ENCODE measurements around the gene CERS6.

The CERS6 gene

DNA sequence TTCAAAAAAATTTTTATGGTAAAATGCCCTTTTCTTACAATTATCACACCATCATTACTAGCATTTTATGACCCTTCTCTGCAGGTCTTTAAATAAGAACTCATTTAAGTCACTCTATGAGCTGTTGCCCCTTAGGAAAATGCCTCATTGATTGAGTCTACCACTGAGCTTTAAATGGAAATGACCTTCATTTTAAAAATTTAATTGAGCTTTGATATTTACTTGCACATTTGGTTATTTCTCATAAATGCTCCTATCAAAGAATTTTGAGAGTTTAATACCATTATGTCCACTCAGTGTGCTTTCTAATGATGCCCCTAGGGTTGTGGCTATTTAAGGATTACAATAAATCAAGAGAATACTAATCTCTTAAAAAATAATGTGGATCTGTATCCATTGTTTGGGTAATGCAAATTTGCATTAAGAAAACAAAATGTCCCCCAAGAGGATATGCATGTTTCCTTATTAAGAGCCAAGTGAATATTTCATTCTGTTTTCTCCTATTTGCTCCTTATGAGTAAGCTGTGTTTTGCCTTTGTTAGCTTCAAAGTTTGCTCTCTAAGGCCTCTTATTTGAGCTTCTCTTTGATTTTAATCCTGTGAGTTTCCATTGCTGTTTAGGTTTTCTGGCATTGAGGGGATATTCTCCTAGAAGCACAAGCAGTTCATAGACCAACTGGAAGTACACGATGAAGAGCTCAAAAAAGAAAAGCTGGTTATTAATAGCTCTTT, 69.8 kb downstream of the CERS6 start:
- Histone ChIP-seq H3K4me3 (ENCODE audit: low read depth, low read length) (no peak overlapping the region), H3K9me3 (ENCODE audit: control insufficient read depth, insufficient read depth, low read depth, low read length) (no peaks in the 10 kb centered on the region), H3K27ac (ENCODE audit: extremely low read depth, low read depth, low read length) (no peak overlapping the region), H3K36me3 (ENCODE audit: control insufficient read depth in 2 of 2, insufficient read depth in 1 of 2, low read length in 2 of 2) (no peaks in the 10 kb centered on the region), H3K4me1 (ENCODE audit: control insufficient read depth, insufficient read depth, low read length) (peaks cover 29% of the 10 kb centered on the region)
- ChIA-PET CTCF (interaction anchor here (1.2 kb wide), 1 partner anchor 67 kb away, joined by 3 read pairs; no protein-coding TSS in a partner anchor), POLR2A (no interaction called here)
- no peak for TF ChIP-seq ZBTB17 (tag by site-specific recombination; IDR thresholded peaks at IDR 0.05)
- TF ChIP-seq GFI1B (tag by site-specific recombination; IDR thresholded peaks at IDR 0.05): no peak
- no peak for TF ChIP-seq ZNF658 (tag by site-specific recombination; IDR thresholded peaks at IDR 0.05)

DNA sequence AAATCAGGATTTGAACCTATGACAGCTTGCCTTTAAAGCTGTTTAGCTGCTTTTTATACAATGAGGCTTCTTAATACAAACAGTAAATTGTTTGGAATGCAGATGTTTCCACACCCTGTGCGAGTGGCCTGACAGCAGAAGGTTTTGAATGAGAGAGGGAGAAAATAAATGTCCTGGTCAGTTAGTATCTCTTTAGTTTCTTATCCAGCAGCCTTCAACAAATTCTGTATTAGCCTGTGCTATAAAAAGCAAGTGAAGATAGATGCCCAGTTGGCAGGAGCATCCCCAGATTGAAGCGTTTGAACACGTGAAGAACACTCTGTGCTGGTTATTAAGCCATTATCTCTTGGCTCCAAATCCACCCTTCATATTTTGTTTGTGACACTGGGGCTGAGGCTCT, 70.6 kb downstream of the CERS6 start:
- TF ChIP-seq ZNF501 (tag by site-specific recombination; IDR thresholded peaks at IDR 0.05) (no peak), KLF7 (tag by site-specific recombination; IDR thresholded peaks at IDR 0.05; ENCODE audit: borderline replicate concordance) (no peak), TCF7L2 (IDR thresholded peaks at IDR 0.05; ENCODE audit: borderline replicate concordance, low read depth, low read length) (no peak), SALL2 (tag by site-specific recombination; IDR thresholded peaks at IDR 0.05; ENCODE audit: borderline replicate concordance) (no peak), ZNF791 (tag by site-specific recombination; IDR thresholded peaks at IDR 0.05) (no peak), ZNF558 (tag by site-specific recombination; IDR thresholded peaks at IDR 0.05) (no peak), ZNF391 (tag by site-specific recombination; IDR thresholded peaks at IDR 0.05; ENCODE audit: borderline replicate concordance, low read depth) (no peak), MEIS1 (CRISPR knock-in tag; IDR thresholded peaks at IDR 0.05; ENCODE audit: borderline replicate concordance) (no peak), ZNF214 (tag by site-specific recombination; IDR thresholded peaks at IDR 0.05; ENCODE audit: borderline replicate concordance) (no peak), ZNF311 (tag by site-specific recombination; IDR thresholded peaks at IDR 0.05; ENCODE audit: borderline replicate concordance) (no peak)
- TF ChIP-seq, protein P1, sequence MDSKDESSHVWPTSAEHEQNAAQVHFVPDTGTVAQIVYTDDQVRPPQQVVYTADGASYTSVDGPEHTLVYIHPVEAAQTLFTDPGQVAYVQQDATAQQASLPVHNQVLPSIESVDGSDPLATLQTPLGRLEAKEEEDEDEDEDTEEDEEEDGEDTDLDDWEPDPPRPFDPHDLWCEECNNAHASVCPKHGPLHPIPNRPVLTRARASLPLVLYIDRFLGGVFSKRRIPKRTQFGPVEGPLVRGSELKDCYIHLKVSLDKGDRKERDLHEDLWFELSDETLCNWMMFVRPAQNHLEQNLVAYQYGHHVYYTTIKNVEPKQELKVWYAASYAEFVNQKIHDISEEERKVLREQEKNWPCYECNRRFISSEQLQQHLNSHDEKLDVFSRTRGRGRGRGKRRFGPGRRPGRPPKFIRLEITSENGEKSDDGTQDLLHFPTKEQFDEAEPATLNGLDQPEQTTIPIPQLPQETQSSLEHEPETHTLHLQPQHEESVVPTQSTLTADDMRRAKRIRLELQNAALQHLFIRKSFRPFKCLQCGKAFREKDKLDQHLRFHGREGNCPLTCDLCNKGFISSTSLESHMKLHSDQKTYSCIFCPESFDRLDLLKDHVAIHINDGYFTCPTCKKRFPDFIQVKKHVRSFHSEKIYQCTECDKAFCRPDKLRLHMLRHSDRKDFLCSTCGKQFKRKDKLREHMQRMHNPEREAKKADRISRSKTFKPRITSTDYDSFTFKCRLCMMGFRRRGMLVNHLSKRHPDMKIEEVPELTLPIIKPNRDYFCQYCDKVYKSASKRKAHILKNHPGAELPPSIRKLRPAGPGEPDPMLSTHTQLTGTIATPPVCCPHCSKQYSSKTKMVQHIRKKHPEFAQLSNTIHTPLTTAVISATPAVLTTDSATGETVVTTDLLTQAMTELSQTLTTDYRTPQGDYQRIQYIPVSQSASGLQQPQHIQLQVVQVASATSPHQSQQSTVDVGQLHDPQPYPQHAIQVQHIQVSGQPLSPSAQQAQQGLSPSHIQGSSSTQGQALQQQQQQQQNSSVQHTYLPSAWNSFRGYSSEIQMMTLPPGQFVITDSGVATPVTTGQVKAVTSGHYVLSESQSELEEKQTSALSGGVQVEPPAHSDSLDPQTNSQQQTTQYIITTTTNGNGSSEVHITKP (tag by site-specific recombination; IDR thresholded peaks at IDR 0.05): no peak
- Histone ChIP-seq H3K4me3 (ENCODE audit: low read depth, low read length) (no peak overlapping the region), H3K4me1 (ENCODE audit: control insufficient read depth, insufficient read depth, low read length) (peaks cover 27% of the 10 kb centered on the region), H3K27ac (ENCODE audit: extremely low read depth, low read depth, low read length) (no peak overlapping the region), H3K36me3 (ENCODE audit: control insufficient read depth in 2 of 2, insufficient read depth in 1 of 2, low read length in 2 of 2) (no peaks in the 10 kb centered on the region), H3K9me3 (ENCODE audit: control insufficient read depth, insufficient read depth, low read depth, low read length) (no peaks in the 10 kb centered on the region)
- ChIA-PET CTCF (interaction anchor here (1.2 kb wide), 1 partner anchor 66 kb away, joined by 3 read pairs; no protein-coding TSS in a partner anchor), POLR2A (no interaction called here)

DNA sequence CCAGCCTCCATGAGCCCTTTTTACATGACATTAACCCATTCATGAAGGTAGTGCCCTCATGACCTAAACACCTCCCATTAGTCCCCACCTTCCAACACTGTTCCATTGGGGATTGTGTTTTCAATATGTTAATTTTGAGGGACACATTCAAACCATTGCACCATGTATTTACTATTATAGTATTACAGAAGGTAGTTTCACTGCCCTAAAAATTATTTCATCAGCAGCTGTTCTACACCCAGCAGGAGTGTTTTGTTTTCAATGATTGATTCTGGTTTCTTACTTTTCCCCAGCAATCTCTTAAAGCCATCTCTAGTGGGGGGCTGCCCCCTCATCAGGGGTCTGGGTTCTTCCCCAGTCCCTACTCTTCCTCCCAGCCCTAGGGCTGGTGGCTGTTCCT, 71.9 kb downstream of the CERS6 start:
- no peaks in the 10 kb centered on the region for H3K36me3 ChIP-seq (ENCODE audit: control insufficient read depth in 2 of 2, insufficient read depth in 1 of 2, low read length in 2 of 2)
- H3K9me3 ChIP-seq (ENCODE audit: control insufficient read depth, insufficient read depth, low read depth, low read length): no peaks in the 10 kb centered on the region
- ChIA-PET CTCF (no interaction called here), POLR2A (no interaction called here)
- H3K4me3 ChIP-seq (ENCODE audit: low read depth, low read length): no peak overlapping the region
- H3K27ac ChIP-seq (ENCODE audit: extremely low read depth, low read depth, low read length): no peak overlapping the region
- H3K4me1 ChIP-seq (ENCODE audit: control insufficient read depth, insufficient read depth, low read length): peaks cover 23% of the 10 kb centered on the region
- TF ChIP-seq ZNF610 (tag by site-specific recombination; IDR thresholded peaks at IDR 0.05; ENCODE audit: borderline replicate concordance): no peak
- no peak for TF ChIP-seq ZNF660 (tag by site-specific recombination; IDR thresholded peaks at IDR 0.05)
- no peak for TF ChIP-seq RBAK (tag by site-specific recombination; IDR thresholded peaks at IDR 0.05)
- TF ChIP-seq ZFP37 (tag by site-specific recombination; IDR thresholded peaks at IDR 0.05): no peak
- no peak for TF ChIP-seq ZNF157 (tag by site-specific recombination; IDR thresholded peaks at IDR 0.05)
- TF ChIP-seq ZNF133 (tag by site-specific recombination; IDR thresholded peaks at IDR 0.05): no peak
- no peak for TF ChIP-seq ZFP41 (tag by site-specific recombination; IDR thresholded peaks at IDR 0.05; ENCODE audit: borderline replicate concordance)
- no peak for TF ChIP-seq ZNF544 (tag by site-specific recombination; IDR thresholded peaks at IDR 0.05)
- no peak for TF ChIP-seq ZNF596 (tag by site-specific recombination; IDR thresholded peaks at IDR 0.05)
- TF ChIP-seq ZBTB7A (tag by site-specific recombination; IDR thresholded peaks at IDR 0.05; ENCODE audit: low read depth): no peak
- no peak for TF ChIP-seq ZBTB20 (tag by site-specific recombination; IDR thresholded peaks at IDR 0.05)
- TF ChIP-seq, protein P2, sequence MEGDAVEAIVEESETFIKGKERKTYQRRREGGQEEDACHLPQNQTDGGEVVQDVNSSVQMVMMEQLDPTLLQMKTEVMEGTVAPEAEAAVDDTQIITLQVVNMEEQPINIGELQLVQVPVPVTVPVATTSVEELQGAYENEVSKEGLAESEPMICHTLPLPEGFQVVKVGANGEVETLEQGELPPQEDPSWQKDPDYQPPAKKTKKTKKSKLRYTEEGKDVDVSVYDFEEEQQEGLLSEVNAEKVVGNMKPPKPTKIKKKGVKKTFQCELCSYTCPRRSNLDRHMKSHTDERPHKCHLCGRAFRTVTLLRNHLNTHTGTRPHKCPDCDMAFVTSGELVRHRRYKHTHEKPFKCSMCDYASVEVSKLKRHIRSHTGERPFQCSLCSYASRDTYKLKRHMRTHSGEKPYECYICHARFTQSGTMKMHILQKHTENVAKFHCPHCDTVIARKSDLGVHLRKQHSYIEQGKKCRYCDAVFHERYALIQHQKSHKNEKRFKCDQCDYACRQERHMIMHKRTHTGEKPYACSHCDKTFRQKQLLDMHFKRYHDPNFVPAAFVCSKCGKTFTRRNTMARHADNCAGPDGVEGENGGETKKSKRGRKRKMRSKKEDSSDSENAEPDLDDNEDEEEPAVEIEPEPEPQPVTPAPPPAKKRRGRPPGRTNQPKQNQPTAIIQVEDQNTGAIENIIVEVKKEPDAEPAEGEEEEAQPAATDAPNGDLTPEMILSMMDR (tag by site-specific recombination; IDR thresholded peaks at IDR 0.05): no peak
- TF ChIP-seq, protein P3, sequence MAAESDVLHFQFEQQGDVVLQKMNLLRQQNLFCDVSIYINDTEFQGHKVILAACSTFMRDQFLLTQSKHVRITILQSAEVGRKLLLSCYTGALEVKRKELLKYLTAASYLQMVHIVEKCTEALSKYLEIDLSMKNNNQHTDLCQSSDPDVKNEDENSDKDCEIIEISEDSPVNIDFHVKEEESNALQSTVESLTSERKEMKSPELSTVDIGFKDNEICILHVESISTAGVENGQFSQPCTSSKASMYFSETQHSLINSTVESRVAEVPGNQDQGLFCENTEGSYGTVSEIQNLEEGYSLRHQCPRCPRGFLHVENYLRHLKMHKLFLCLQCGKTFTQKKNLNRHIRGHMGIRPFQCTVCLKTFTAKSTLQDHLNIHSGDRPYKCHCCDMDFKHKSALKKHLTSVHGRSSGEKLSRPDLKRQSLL (tag by site-specific recombination; IDR thresholded peaks at IDR 0.05): no peak
